ENCODE data around the gene ZNF396.

Gene ZNF396

DNA sequence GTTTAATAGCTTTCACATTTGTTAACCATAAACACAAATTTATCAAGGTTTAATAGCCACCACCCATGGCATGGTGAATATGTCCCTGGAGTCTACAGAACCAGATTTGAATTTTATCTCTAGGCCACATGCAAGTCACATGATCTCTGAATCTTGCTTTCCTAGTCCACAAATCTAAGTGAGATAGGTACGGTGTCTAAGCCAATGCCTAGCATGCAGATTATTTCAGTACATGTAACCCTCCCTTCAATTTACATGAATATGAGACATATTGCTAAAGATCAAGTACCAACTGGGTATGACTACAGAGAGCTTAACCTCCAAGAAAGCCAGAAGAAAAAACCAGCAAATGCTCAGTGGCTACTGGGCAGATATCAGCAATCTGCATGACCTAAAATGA, 42.9 kb downstream of the ZNF396 start:
- no peak for DNase-seq

DNA sequence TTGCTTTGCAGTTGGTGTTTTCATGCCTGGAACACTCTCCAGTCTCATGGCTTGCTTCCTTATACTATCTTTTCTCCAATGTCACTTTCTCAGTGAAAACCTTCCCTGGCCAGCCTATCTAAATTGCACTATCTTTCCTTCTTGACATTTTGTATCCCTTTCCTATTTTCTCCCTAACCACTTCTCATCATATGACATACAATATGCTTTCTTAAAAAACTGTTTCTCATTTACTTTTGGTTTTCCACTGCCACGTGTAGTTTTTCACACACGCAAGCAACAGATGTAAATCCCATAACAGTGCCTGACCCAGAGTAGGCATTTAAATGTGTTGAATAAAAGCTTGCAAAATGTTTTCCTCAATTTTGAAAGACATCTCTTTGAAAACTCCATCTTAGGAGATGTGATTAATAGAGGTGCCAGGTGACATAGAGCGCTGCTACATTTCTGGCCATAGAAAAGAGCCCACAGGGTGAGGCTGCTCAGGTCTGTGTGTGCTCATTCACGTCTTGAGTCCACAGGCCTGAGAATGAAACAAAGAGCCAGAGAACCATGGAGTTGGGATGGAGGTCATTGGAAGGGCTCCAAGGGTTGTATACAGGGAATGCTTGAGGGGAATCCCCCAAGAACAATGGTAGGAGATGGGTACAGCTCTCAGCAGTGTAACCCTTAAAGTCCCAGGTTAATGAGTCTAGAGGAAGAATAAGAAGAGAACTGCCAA, 45.6 kb downstream of the ZNF396 start:
- DNase-seq = no peak

DNA sequence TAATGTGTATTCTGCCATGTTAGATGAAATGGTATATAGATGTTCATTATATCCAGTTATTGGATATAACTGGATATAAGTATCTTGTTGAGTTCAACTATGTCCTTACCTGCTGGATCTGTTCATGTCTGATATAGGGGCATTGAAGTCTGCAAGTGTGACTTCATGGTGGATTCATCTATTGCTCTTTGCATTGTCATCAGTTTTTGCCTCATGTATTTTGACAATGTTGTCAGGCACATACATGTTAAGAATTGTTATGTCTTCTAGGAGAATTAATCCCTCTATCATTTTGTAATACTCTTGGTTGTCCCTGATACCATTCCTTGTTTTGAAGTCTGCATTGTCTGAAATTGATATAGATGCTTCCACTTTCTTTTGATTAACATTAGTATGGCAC, 48.3 kb downstream of the ZNF396 start:
- no peak for DNase-seq

DNA sequence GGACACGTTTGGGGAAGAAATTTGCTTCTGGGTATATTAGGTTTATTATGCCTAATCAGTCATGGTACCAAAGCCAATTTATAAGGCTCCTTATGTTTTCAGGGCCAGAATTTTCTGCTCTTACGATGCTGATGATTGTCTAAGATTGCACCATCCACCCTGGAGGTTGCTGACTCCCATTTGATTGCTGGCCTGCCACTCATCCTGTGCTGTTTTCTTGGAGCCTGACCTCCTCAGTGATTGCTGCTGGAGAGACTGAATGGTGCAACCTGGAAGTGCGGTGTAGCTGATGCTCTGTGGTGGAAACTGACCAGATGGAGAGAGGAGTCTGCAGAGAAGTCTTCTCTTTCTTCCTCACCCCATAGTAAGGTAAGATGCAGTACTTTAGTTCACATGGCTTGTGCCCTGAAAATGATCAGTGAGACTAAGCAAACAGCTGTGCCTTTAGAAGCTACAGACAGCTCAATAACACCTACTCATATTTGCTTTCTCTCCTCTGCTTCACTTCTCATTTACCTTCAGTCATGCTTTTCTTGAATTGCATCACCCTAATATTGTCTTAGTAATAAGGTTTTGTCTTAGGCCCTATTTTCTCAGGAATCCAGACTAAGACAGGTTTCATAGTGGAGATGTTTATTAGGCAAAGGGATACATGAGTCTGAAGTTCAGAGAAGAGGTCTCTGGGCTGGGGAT, 50.3 kb downstream of the ZNF396 start:
- no peak for DNase-seq

DNA sequence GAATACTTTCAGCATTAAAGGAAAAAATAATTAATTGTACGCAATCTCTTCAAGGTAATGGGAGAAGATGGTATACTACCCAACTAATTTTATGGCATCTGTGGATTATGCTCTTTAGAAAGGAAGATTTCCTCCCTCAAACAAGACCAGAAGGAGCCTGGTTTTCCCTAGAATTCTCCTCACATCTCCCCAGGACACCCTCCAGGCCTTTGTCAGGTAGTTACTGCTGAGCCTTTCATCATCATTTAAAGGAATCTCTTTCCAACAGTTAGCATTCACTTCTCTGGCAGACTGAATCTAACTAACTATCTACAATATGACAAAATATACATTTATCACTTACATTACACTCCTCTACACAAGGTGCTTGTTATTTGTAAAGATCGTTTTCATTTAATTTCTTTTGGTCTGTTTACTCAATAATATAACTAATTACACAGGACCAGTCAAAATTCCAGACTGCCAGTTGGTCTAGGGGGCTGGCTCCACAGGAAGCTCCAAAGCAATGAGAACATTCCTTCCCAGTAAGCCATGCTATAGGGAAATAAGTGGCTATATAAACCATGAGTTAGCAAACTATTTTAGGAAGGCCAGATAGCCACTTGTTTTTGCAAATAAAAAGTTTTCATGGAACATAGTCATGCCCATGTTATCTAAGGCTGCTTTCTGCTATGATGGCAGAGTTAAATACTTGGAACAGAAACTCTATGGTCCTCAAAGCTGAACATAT, 52.0 kb downstream of the ZNF396 start:
- DNase-seq = no peak

DNA sequence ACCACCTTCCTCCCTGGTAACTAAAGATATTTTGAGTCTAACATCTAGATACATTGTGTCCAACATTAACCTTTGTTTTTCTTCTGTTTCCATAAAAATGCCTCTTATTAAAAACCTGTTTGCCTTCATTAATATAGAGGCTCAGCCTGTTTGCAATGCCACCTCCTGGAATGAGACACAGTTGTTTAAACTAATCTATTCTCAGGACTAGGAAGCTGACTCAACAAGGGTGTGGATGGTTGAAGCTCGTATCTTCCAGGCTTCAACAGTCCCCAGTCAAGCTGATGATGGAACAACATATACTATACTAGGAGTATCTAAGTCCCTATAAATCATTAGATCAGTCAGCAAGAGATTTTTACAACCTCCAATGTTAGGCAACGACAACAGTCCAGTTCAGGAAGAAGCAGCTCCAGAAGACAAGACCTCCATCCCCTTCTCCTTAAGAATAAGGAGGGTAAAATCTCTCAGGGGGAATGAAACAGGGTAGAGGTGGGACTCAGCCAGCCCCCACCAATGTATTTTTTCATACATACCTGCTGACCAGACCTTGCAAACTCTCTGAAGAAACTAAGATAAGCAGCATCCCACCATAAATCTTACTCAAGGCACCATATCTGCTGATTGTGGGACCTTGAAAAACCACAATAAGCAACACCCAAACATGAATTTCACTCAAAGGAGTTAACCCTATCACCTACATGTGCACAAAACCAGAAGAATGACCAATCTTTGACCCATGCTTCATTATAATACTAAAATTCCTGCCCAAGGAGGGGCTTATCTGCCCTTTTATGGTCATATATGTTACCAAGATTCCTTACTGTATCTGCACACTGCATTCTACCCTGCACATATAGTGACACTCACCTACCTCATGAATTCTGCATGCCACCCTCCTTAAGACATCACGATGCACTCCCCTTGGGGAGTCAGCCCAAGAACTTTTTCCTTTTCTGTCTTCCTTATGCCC, 54.4 kb downstream of the ZNF396 start:
- DNase-seq = no peak
